HCT116 (cell line): Measurements from ENCODE around the gene CCDC124. TPM values are rescaled to one million over a fixed set of nuclear protein-coding genes. Genes with fewer than 3 reads are reported as not detected.

Source experiments
- ATAC-seq: fragments of 200-7000 bp; cut with Tn5 transposase; 2 replicates; pipeline ENCODE4 v1.9.1; 2020; ENCODE audit warnings: mild to moderate bottlenecking, moderate library complexity
- BruUV-seq: library from RNA; stranded (reverse); fragments of 400-500 nt; replicated peaks from 2 replicates; lab custom pipeline; 2021; lab: Mats Ljungman, UMichigan
- CTCF ChIA-PET: fragments of 300-600 bp; sonication (Branson Sonifier 250); formaldehyde crosslinking; loops from one replicate; lab custom pipeline; 2021; ENCODE audit warnings: antibody characterized with exemption; lab: Charles Lee
- POLR2A ChIA-PET: fragments of 300-600, 350-600 bp; sonication (Branson Sonifier 250); formaldehyde crosslinking; loops from one replicate; lab custom pipeline; 2021; ENCODE audit warnings: antibody characterized with exemption; lab: Charles Lee
- RAD21 ChIA-PET, 2 experiments: fragments of 300-600 bp; sonication (Branson Sonifier 250); formaldehyde crosslinking; loops; one replicate each; lab custom pipeline; 2023; ENCODE audit warnings: low total read pairs in 2 of 2; ENCODE audit not compliant: uncharacterized antibody in 2 of 2, unreplicated experiment in 2 of 2, low non-redundant PET in 1 of 2; lab: Charles Lee
- DNase-seq: peaks from one replicate; pipeline ENCODE4 v3.0.0-alpha.2; 2010; ENCODE audit warnings: low read depth, low spot score
- H2AFZ ChIP-seq: fragments of 200-600 bp; shearing (Covaris generic), sonication (generic); 2 replicates; pipeline ENCODE4 v1.6.1; 2017; ENCODE audit warnings: low read depth, mixed run types, mixed read lengths, antibody characterized with exemption, low read length; ENCODE audit not compliant: poor library complexity, severe bottlenecking
- H3K27ac ChIP-seq: 2 replicates; pipeline ENCODE4 v1.5.1; 2012; ENCODE audit warnings: low read depth, low read length
- H3K27me3 ChIP-seq: fragments of 200-600 bp; sonication (generic); 2 replicates; pipeline ENCODE4 v1.6.1; 2016; ENCODE audit warnings: mixed run types, low read length, mixed read lengths; ENCODE audit not compliant: insufficient read depth
- H3K36me3 ChIP-seq, 2 experiments: fragments of 200-500 bp in 1 of 2; fragments of 200-600 bp in 1 of 2; sonication (Bioruptor generic) in 1 of 2; sonication (generic) in 1 of 2; 2 replicates each; pipeline versions ENCODE4 v1.5.1 to v1.6.1; 2014 to 2016; ENCODE audit warnings: low read length in 2 of 2, inconsistent platforms in 1 of 2, mixed read lengths in 1 of 2, mixed run types in 1 of 2; ENCODE audit not compliant: insufficient read depth in 2 of 2, control insufficient read depth in 1 of 2
- H3K4me1 ChIP-seq, 2 experiments: fragments of 200-600 bp in 1 of 2; sonication (generic) in 1 of 2; 2 replicates each; pipeline versions ENCODE4 v1.5.1 to v1.6.1; 2012 to 2017; ENCODE audit warnings: low read length in 2 of 2, inconsistent platforms in 1 of 2, mild to moderate bottlenecking in 1 of 2, mixed read lengths in 1 of 2, mixed run types in 1 of 2, moderate library complexity in 1 of 2; ENCODE audit not compliant: insufficient read depth in 2 of 2, control insufficient read depth in 1 of 2
- H3K4me2 ChIP-seq: fragments of 200-600 bp; sonication (generic); 2 replicates; pipeline ENCODE4 v1.6.1; 2017; ENCODE audit warnings: mixed run types, low read length, mixed read lengths
- H3K4me3 ChIP-seq, 2 experiments: fragments of 200-600 bp in 1 of 2; sonication (generic) in 1 of 2; replicated peaks in 1 of 2; 2 replicates each; pipeline ENCODE4 v1.5.1; 2011 to 2016; ENCODE audit warnings: low read length in 2 of 2, control low read depth in 1 of 2, low read depth in 1 of 2, mild to moderate bottlenecking in 1 of 2, mixed read lengths in 1 of 2, mixed run types in 1 of 2
- H3K79me2 ChIP-seq: fragments of 200-600 bp; sonication (generic); 2 replicates; pipeline ENCODE4 v1.6.1; 2017; ENCODE audit warnings: mild to moderate bottlenecking, mixed run types, low read length, moderate library complexity, mixed read lengths; ENCODE audit not compliant: insufficient read depth
- H3K9ac ChIP-seq: fragments of 200-600 bp; sonication (generic); 2 replicates; pipeline ENCODE4 v1.6.1; 2016; ENCODE audit warnings: low read length, mixed read lengths
- H3K9me2 ChIP-seq: fragments of 200-600 bp; sonication (generic), shearing (Covaris generic); 2 replicates; pipeline ENCODE4 v1.6.1; 2017; ENCODE audit warnings: mixed run types, mild to moderate bottlenecking, moderate library complexity; ENCODE audit not compliant: insufficient read depth
- H3K9me3 ChIP-seq, 2 experiments: fragments of 200-500 bp in 1 of 2; fragments of 200-600 bp in 1 of 2; sonication (Bioruptor generic) in 1 of 2; sonication (generic) in 1 of 2; 2 replicates each; pipeline ENCODE4 v1.6.1; 2014 to 2017; ENCODE audit warnings: low read length in 2 of 2, mixed read lengths in 2 of 2, inconsistent platforms in 1 of 2, low read depth in 1 of 2, mild to moderate bottlenecking in 1 of 2, mixed run types in 1 of 2, moderate library complexity in 1 of 2; ENCODE audit not compliant: control insufficient read depth in 1 of 2, insufficient read depth in 1 of 2
- H4K20me1 ChIP-seq: fragments of 200-600 bp; sonication (generic), shearing (Covaris generic); 2 replicates; pipeline ENCODE4 v1.6.1; 2017; ENCODE audit warnings: mixed run types, mild to moderate bottlenecking, moderate library complexity; ENCODE audit not compliant: insufficient read depth
- CEBPB ChIP-seq: IDR thresholded peaks from 2 replicates; pipeline ENCODE4 v1.6.1; 2012; ENCODE audit warnings: low read depth
- ELF1 ChIP-seq: IDR thresholded peaks from 2 replicates; pipeline ENCODE4 v1.6.1; 2012; ENCODE audit warnings: low read depth, borderline replicate concordance
- RAD21 ChIP-seq: IDR thresholded peaks from 2 replicates; pipeline ENCODE4 v1.6.1; 2012; ENCODE audit warnings: low read depth, mild to moderate bottlenecking
- SIN3A ChIP-seq: IDR thresholded peaks from 2 replicates; pipeline ENCODE4 v1.6.1; 2012; ENCODE audit warnings: low read depth
- SP1 ChIP-seq: IDR thresholded peaks from 2 replicates; pipeline ENCODE4 v1.6.1; 2012; ENCODE audit warnings: low read depth
- intact Hi-C: fragments of 100-400 bp; cut with micrococcal nuclease; formaldehyde crosslinking; loops from 2 replicates; pipeline ENCODE4 v1.10.0; 2022
- total RNA-seq: library from RNA; stranded (reverse); gene quantifications from one replicate; pipeline ENCODE4 v1.2.1, GENCODE V29; 2021; ENCODE audit not compliant: unreplicated experiment
- TF ChIP-seq, protein P1 (sequence below): IDR thresholded peaks from 2 replicates; pipeline ENCODE4 v1.6.1; 2011; ENCODE audit warnings: mild to moderate bottlenecking, low read length, moderate library complexity; ENCODE audit not compliant: insufficient replicate concordance; ENCODE audit errors: extremely low read depth

CCDC124 gene
- total RNA-seq, 1 experiment from 2014 or later, result 177 TPM

DNA sequence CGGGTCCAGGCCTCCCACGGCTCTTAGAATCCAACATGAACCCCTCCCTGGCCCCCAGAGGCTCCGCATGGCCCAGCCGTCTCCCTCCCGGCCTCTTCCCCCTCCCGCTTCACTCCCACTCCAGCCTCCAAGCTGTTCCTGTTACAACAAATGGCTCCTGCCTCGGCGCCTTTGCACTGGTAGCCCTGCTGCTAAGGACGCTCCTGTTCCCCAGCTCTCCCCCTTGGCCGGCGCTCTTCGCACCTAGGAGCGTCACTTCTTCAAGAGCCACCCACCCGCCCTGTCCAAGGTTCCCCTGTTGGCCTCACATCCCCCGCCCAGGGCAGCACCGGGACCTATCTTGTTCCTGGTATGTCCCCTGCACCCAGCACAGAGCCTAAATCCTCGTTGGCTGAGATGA is 9.4 kb downstream of the CCDC124 start:
- no peak for TF ChIP-seq SP1
- TF ChIP-seq RAD21, result no peak
- no peak for TF ChIP-seq ELF1
- no peak for TF ChIP-seq SIN3A
- TF ChIP-seq, protein P1, sequence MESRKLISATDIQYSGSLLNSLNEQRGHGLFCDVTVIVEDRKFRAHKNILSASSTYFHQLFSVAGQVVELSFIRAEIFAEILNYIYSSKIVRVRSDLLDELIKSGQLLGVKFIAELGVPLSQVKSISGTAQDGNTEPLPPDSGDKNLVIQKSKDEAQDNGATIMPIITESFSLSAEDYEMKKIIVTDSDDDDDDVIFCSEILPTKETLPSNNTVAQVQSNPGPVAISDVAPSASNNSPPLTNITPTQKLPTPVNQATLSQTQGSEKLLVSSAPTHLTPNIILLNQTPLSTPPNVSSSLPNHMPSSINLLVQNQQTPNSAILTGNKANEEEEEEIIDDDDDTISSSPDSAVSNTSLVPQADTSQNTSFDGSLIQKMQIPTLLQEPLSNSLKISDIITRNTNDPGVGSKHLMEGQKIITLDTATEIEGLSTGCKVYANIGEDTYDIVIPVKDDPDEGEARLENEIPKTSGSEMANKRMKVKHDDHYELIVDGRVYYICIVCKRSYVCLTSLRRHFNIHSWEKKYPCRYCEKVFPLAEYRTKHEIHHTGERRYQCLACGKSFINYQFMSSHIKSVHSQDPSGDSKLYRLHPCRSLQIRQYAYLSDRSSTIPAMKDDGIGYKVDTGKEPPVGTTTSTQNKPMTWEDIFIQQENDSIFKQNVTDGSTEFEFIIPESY, result no peak
- no peak for TF ChIP-seq CEBPB
- TF ChIP-seq, all 23 proteins: peak for 0
- no peak overlapping the region for H3K4me3 ChIP-seq
- H2AFZ ChIP-seq, result no peak overlapping the region
- H4K20me1 ChIP-seq, result no peaks in the 10 kb centered on the region
- intact Hi-C loops, result no loop called here
- H3K4me2 ChIP-seq, result no peak overlapping the region
- H3K27ac ChIP-seq, result no peak overlapping the region
- ATAC-seq, result no peak
- no peak for DNase-seq
- CTCF ChIA-PET, result interaction anchor here (4.2 kb wide), 1 partner anchor 55 kb away, joined by 28 read pairs; no protein-coding TSS in a partner anchor
- H3K4me1 ChIP-seq, result peaks cover 8 to 33% of the 10 kb centered on the region in 2 experiments
- RAD21 ChIA-PET, result no interaction called here
- 0 out of 2 replicates have a peak, but pooled peaks cover 8% of the 10 kb centered on the region for H3K79me2 ChIP-seq
- H3K36me3 ChIP-seq, result peaks cover 12 to 32% of the 10 kb centered on the region in 2 experiments; a peak in 3 of 4 replicates
- H3K9ac ChIP-seq, result no peak overlapping the region
- H3K9me3 ChIP-seq, result no peaks in the 10 kb centered on the region
- no peaks in the 10 kb centered on the region for H3K27me3 ChIP-seq
- POLR2A ChIA-PET, result no interaction called here
- BruUV-seq, result no TSS peak
- H3K9me2 ChIP-seq, result no peaks in the 10 kb centered on the region
